AG04450 (cell line): ENCODE data around the gene PFDN1. TPM values are rescaled to one million over a fixed set of nuclear protein-coding genes. Genes with fewer than 3 reads are reported as not detected.

ENCODE experiments used
- CTCF ChIA-PET: fragments of 300-600, 350-600 bp; formaldehyde crosslinking; extraction: SDS; loops from one replicate; lab custom pipeline; 2022; ENCODE audit warnings: antibody characterized with exemption, inconsistent platforms; lab: Charles Lee
- POLR2A ChIA-PET: fragments of 350-600 bp; formaldehyde crosslinking; extraction: SDS; loops from one replicate; lab custom pipeline; 2021; ENCODE audit warnings: antibody characterized with exemption, inconsistent platforms; lab: Yijun Ruan, JAX
- DNase-seq: peaks from one replicate; pipeline ENCODE4 v3.0.0-alpha.2; 2011; ENCODE audit warnings: low read depth, low spot score
- H3K27ac ChIP-seq: one replicate; pipeline ENCODE4 v1.5.1; 2012; ENCODE audit warnings: low read depth, low read length, control low read depth
- H3K27me3 ChIP-seq: one replicate; pipeline ENCODE4 v1.6.0; 2012; ENCODE audit warnings: low read length; ENCODE audit not compliant: control insufficient read depth, insufficient read depth
- H3K4me3 ChIP-seq: 2 replicates; pipeline ENCODE4 v1.5.1; 2011; ENCODE audit warnings: mild to moderate bottlenecking, low read depth, low read length, control low read depth
- H3K9me3 ChIP-seq: 2 replicates; pipeline ENCODE4 v1.5.1; 2012; ENCODE audit warnings: low read length; ENCODE audit not compliant: control insufficient read depth, insufficient read depth
- CTCF ChIP-seq: IDR thresholded peaks from 2 replicates; pipeline ENCODE4 v1.5.1; 2011; ENCODE audit warnings: low read depth, low read length, control low read depth, inconsistent platforms
- polyA plus RNA-seq: library from polyadenylated mRNA; depleted of rRNA; stranded (reverse); fragments of >200 nt; gene quantifications from 2 replicates; pipeline ENCODE4 v1.2.3, GENCODE V29; 2011

The PFDN1 gene
- polyA plus RNA-seq, 1 experiment: 112 TPM

- no peak overlapping the region for H3K27ac ChIP-seq
- ChIA-PET POLR2A (interaction anchor here (0.7 to 1.7 kb wide), 3 partner anchors 16 to 152 kb away, joined by 5 to 12 read pairs (median 7); partner anchors contain the start of genes HBEGF and PFDN1), CTCF (interaction anchor here (0.6 to 2.8 kb wide), 6 partner anchors 16 to 85 kb away, joined by 3 to 13 read pairs (median 4); partner anchors contain the start of gene HBEGF)
These were observed 27.0 kb upstream of the PFDN1 start for GRCh38 chr5:140329739-140330481.

DNA sequence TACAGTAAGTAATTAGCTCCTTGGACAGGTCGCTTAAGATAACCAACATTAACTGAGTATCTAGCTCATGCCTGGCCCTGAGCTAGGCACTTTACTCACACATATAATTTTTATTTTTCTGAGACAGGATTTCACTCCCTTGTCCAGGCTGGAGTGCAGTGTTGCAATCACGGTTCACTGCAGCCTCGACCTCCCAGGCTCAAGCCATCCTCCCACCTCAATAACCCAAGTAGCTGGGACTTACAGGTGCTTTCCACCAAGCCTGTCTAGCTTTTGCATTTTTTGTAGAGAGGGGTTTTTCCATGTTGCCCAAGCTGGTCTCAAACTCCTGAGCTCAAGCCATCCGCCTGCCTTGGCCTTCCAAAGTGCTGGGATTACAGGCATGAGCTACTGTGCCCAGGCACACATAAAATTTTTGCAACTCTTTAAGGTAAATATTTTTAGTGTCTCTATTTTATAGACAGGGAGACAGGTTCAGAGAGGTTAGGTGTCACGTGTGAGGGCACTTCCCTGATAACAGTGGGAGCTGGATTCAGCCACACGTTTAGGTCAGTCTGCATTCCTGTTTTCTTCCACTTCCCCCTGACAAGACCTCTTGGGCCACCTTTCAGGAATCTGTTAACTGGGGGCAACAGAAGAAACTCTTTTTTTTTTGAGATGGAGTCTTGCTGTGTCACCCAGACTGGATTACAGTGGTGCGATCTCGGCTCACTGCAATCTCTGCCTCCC lies 25.3 kb upstream of the PFDN1 start:
- no peak overlapping the region for H3K27ac ChIP-seq
- ChIA-PET POLR2A (interaction anchor here (0.6 to 1.7 kb wide), 3 partner anchors 18 to 44 kb away, joined by 3 to 12 read pairs (median 8); partner anchors contain the start of genes HBEGF and PFDN1), CTCF (interaction anchor here (0.5 to 2.8 kb wide), 7 partner anchors 13 to 85 kb away, joined by 3 to 13 read pairs (median 5); partner anchors contain the start of gene HBEGF)
- no peak for DNase-seq
- H3K27me3 ChIP-seq: no peaks in the 10 kb centered on the region
- no peaks in the 10 kb centered on the region for H3K9me3 ChIP-seq
- H3K4me3 ChIP-seq: no peak overlapping the region
- TF ChIP-seq CTCF: no peak

More at GRCh38 chr5:140329739-140330481, 27.0 kb upstream of the PFDN1 start:
- DNase-seq: no peak
- Histone ChIP-seq H3K27me3 (no peaks in the 10 kb centered on the region), H3K9me3 (no peaks in the 10 kb centered on the region), H3K4me3 (no peak overlapping the region)
- no peak for TF ChIP-seq CTCF

DNA sequence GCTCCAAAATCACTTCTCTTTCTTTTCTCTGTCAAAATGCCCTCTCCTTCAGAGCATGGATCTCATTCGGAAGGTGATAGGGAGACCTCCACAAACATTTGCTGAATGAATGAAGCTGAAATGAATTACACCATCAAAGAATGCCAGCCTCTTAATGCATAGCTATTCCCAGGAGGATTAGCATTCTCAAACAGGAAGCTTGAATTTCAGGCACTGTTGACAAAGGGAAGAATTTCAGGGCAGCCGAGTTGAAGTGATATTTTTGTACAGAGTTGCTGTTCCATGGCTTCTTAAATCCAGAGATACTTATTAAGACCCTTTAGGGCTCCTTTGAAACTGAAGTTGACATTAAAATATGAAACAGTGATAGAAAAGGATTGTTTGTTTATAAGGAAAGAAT lies 24.7 kb upstream of the PFDN1 start:
- H3K27me3 ChIP-seq: no peaks in the 10 kb centered on the region
- H3K9me3 ChIP-seq: no peaks in the 10 kb centered on the region
- H3K4me3 ChIP-seq: no peak overlapping the region
- no peak for DNase-seq
- no peak overlapping the region for H3K27ac ChIP-seq
- TF ChIP-seq CTCF: no peak
- CTCF ChIA-PET: interaction anchor here (0.8 to 1.7 kb wide), 5 partner anchors 13 to 84 kb away, joined by 3 to 13 read pairs (median 4); partner anchors contain the start of gene HBEGF
- POLR2A ChIA-PET: interaction anchor here (0.6 to 1.3 kb wide), 2 partner anchors 19 to 45 kb away, joined by 3 to 8 read pairs; partner anchors contain the start of gene HBEGF

GRCh38 chr5:140325486-140325885 lies 22.6 kb upstream of the PFDN1 start:
- no peak for DNase-seq
- H3K27ac ChIP-seq: peak overlapping the region; percentile 21
- POLR2A ChIA-PET: interaction anchor here (0.7 to 1.5 kb wide), 2 partner anchors 21 to 1973 kb away, joined by 4 to 5 read pairs; partner anchors contain the start of genes HBEGF and KDM3B
- H3K9me3 ChIP-seq: no peaks in the 10 kb centered on the region
- no peak overlapping the region for H3K4me3 ChIP-seq
- CTCF ChIA-PET: interaction anchor here (0.9 to 2.0 kb wide), 3 partner anchors 20 to 86 kb away, joined by 3 to 5 read pairs (median 3); partner anchors contain the start of gene HBEGF
- TF ChIP-seq CTCF: no peak
- no peaks in the 10 kb centered on the region for H3K27me3 ChIP-seq
